Ishikawa (cell line): ENCODE data around the gene ERCC6L2.

ENCODE experiments used
- CEBPB ChIP-seq: IDR thresholded peaks from 2 replicates; pipeline ENCODE4 v1.6.1; 2012
- CREB1 ChIP-seq: IDR thresholded peaks from 2 replicates; pipeline ENCODE4 v1.6.1; 2012; ENCODE audit warnings: low read depth
- EP300 ChIP-seq: IDR thresholded peaks from 2 replicates; pipeline ENCODE4 v1.6.1; 2012; ENCODE audit warnings: borderline replicate concordance
- NFIC ChIP-seq: IDR thresholded peaks from 2 replicates; pipeline ENCODE4 v1.6.1; 2012
- RAD21 ChIP-seq: IDR thresholded peaks from 2 replicates; pipeline ENCODE4 v1.6.1; 2012; ENCODE audit warnings: low read depth
- TCF12 ChIP-seq: IDR thresholded peaks from 2 replicates; pipeline ENCODE4 v1.6.1; 2012; ENCODE audit warnings: low read depth
- TEAD4 ChIP-seq: IDR thresholded peaks from 2 replicates; pipeline ENCODE4 v1.6.1; 2012
- YY1 ChIP-seq: IDR thresholded peaks from 2 replicates; pipeline ENCODE4 v1.6.1; 2012; ENCODE audit warnings: low read depth
- ZBTB7A ChIP-seq: IDR thresholded peaks from 2 replicates; pipeline ENCODE4 v1.6.1; 2012; ENCODE audit warnings: low read depth
- TF ChIP-seq, protein P1 (sequence below): IDR thresholded peaks from 2 replicates; pipeline ENCODE4 v1.6.1; 2012

DNA sequence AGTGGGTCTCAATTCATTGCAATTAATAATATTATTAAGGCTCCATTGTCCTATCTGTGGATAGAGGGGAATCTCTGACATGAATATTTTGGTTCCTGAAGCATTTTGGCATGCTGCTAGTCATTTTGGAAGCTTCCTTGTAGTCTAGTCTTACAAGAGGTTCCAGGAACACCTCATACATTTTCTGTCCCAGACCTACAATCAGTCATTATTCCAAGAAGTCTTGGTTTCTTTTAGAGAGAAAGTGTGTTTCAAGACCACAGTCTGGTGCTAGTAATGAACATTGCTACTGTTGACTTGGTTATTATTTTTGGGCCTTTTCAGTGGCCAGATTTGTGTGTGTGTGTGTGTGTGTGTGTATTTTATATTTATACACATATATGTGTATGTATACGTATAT is 98.9 kb downstream of the ERCC6L2 start:
- TF ChIP-seq YY1, result no peak
- TF ChIP-seq CREB1, result no peak
- TF ChIP-seq EP300, result no peak
- TF ChIP-seq RAD21, result no peak
- TF ChIP-seq ZBTB7A, result no peak
- no peak for TF ChIP-seq TEAD4
- no peak for TF ChIP-seq TCF12
- TF ChIP-seq, protein P1, sequence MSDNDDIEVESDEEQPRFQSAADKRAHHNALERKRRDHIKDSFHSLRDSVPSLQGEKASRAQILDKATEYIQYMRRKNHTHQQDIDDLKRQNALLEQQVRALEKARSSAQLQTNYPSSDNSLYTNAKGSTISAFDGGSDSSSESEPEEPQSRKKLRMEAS, result no peak
- TF ChIP-seq CEBPB, result no peak
- no peak for TF ChIP-seq NFIC
